GM23338 (cell line): ENCODE data around the gene BECN2. TPM values are rescaled to one million over a fixed set of nuclear protein-coding genes. Genes with fewer than 3 reads are reported as not detected.

Source experiments
- ATAC-seq: fragments of 200-7000 bp; cut with Tn5 transposase; 3 replicates; pipeline ENCODE4 v1.9.1; 2020
- DNase-seq: peaks from one replicate; pipeline ENCODE4 v3.0.0-alpha.2; 2015; ENCODE audit warnings: low spot score
- H2AFZ ChIP-seq: fragments of 200-600 bp; sonication (generic); 2 replicates; pipeline ENCODE4 v1.8.0; 2016; ENCODE audit warnings: antibody characterized with exemption, mild to moderate bottlenecking, moderate library complexity
- H3F3A ChIP-seq: fragments of 200-600 bp; sonication (generic); replicated peaks from 2 replicates; pipeline ENCODE4 v1.8.0; 2017; ENCODE audit warnings: antibody characterized with exemption, mixed run types, low read depth
- H3K27ac ChIP-seq: fragments of 200-600 bp; sonication (generic); 2 replicates; pipeline ENCODE4 v1.6.1; 2016; ENCODE audit warnings: low read depth
- H3K27me3 ChIP-seq: fragments of 200-600 bp; sonication (generic); 2 replicates; pipeline ENCODE4 v1.8.0; 2016; ENCODE audit warnings: mild to moderate bottlenecking, mixed run types, moderate library complexity; ENCODE audit not compliant: insufficient read depth
- H3K36me3 ChIP-seq: fragments of 200-600 bp; sonication (generic); 2 replicates; pipeline ENCODE4 v1.8.0; 2016; ENCODE audit warnings: mild to moderate bottlenecking; ENCODE audit not compliant: insufficient read depth
- H3K4me1 ChIP-seq: fragments of 200-600 bp; sonication (generic); 2 replicates; pipeline ENCODE4 v1.8.0; 2016; ENCODE audit warnings: mild to moderate bottlenecking, moderate library complexity; ENCODE audit not compliant: insufficient read depth
- H3K4me2 ChIP-seq: fragments of 200-600 bp; sonication (generic); 2 replicates; pipeline ENCODE4 v1.7.1; 2017; ENCODE audit warnings: mixed run types
- H3K4me3 ChIP-seq: fragments of 200-600 bp; sonication (generic); 2 replicates; pipeline ENCODE4 v1.6.1; 2016; ENCODE audit warnings: mixed run types
- H3K79me2 ChIP-seq: fragments of 200-600 bp; sonication (generic); replicated peaks from 2 replicates; pipeline ENCODE4 v1.8.0; 2017; ENCODE audit warnings: mild to moderate bottlenecking; ENCODE audit not compliant: insufficient read depth
- H3K9me2 ChIP-seq: fragments of 200-600 bp; sonication (generic); 2 replicates; pipeline ENCODE4 v1.8.0; 2017; ENCODE audit not compliant: insufficient read depth
- H4K20me1 ChIP-seq: fragments of 200-600 bp; sonication (generic); replicated peaks from 2 replicates; pipeline ENCODE4 v1.8.0; 2017; ENCODE audit warnings: mild to moderate bottlenecking; ENCODE audit not compliant: insufficient read depth
- H3K27ac Mint-ChIP-seq: 2 replicates; pipeline ENCODE4 v1.8.0; 2020; ENCODE audit warnings: inconsistent platforms, mild to moderate bottlenecking, moderate library complexity, mixed read lengths
- H3K27me3 Mint-ChIP-seq: 3 replicates; pipeline ENCODE4 v1.8.0; 2022; ENCODE audit warnings: low read depth, mild to moderate bottlenecking, moderate library complexity, mixed read lengths, inconsistent platforms; ENCODE audit not compliant: insufficient read depth, poor library complexity
- H3K36me3 Mint-ChIP-seq: 3 replicates; pipeline ENCODE4 v1.8.0; 2021; ENCODE audit warnings: low read depth, mild to moderate bottlenecking, inconsistent platforms, moderate library complexity, mixed read lengths
- H3K4me1 Mint-ChIP-seq: 3 replicates; pipeline ENCODE4 v1.8.0; 2020; ENCODE audit warnings: mild to moderate bottlenecking, inconsistent platforms, mixed read lengths
- H3K4me3 Mint-ChIP-seq: 3 replicates; pipeline ENCODE4 v1.8.0; 2021; ENCODE audit warnings: moderate library complexity, mild to moderate bottlenecking, inconsistent platforms, mixed read lengths
- H3K9me3 Mint-ChIP-seq: 3 replicates; pipeline ENCODE4 v1.8.0; 2020; ENCODE audit warnings: moderate library complexity, mild to moderate bottlenecking, inconsistent platforms, mixed read lengths
- CREB1 ChIP-seq: fragments of 250-450 bp; sonication (Bioruptor Pico); IDR thresholded peaks from 2 replicates; pipeline ENCODE4 v1.5.0; 2020; ENCODE audit warnings: low read depth, mild to moderate bottlenecking, moderate library complexity
- EZH2 ChIP-seq: fragments of 200-600 bp; sonication (generic); IDR thresholded peaks from one replicate; pipeline ENCODE4 v1.8.0; 2017; ENCODE audit warnings: antibody characterized with exemption, mild to moderate bottlenecking, low read depth; ENCODE audit not compliant: unreplicated experiment
- EZH2phosphoT487 ChIP-seq: fragments of 200-600 bp; sonication (generic); IDR thresholded peaks from one replicate; pipeline ENCODE4 v1.8.1; 2018; ENCODE audit warnings: antibody characterized with exemption; ENCODE audit not compliant: unreplicated experiment
- JUNB ChIP-seq: IDR thresholded peaks from one replicate; pipeline ENCODE4 v1.6.1; 2016; ENCODE audit warnings: antibody characterized with exemption; ENCODE audit not compliant: unreplicated experiment
- NANOG ChIP-seq: IDR thresholded peaks from 2 replicates; pipeline ENCODE4 v1.6.1; 2016; ENCODE audit warnings: antibody characterized with exemption, borderline replicate concordance
- POLR2AphosphoS5 ChIP-seq: IDR thresholded peaks from 2 replicates; pipeline ENCODE4 v1.6.1; 2016; ENCODE audit warnings: antibody characterized with exemption, low read depth
- STAT1 ChIP-seq: IDR thresholded peaks from one replicate; pipeline ENCODE4 v1.6.1; 2016; ENCODE audit warnings: antibody characterized with exemption; ENCODE audit not compliant: unreplicated experiment
- ZNF114 ChIP-seq: fragments of 250-450 bp; sonication (Bioruptor Pico); IDR thresholded peaks from 2 replicates; pipeline ENCODE4 v1.5.0; 2020; ENCODE audit warnings: mild to moderate bottlenecking, moderate library complexity
- ZNF331 ChIP-seq: fragments of 250-450 bp; sonication (Bioruptor Pico); IDR thresholded peaks from 2 replicates; pipeline ENCODE4 v1.5.0; 2020; ENCODE audit warnings: low read depth, mild to moderate bottlenecking, moderate library complexity
- polyA plus RNA-seq: library from polyadenylated mRNA; unstranded; fragments of >200 nt; fragmentation: Nextera tagmentation; extraction: Ambion mirVana; gene quantifications from 2 replicates; pipeline ENCODE4 v1.2.1, GENCODE V29; 2016
- total RNA-seq: library from RNA; depleted of rRNA; stranded (reverse); fragments of >200 nt; shearing (Covaris generic); gene quantifications from 2 replicates; pipeline ENCODE4 v1.2.3, GENCODE V29; 2014
- TF ChIP-seq, protein P1 (sequence below): IDR thresholded peaks from 2 replicates; pipeline ENCODE4 v1.6.1; 2016; ENCODE audit warnings: antibody characterized with exemption
- TF ChIP-seq, protein P2 (sequence below): fragments of 250-450 bp; sonication (Bioruptor Pico); IDR thresholded peaks from 2 replicates; pipeline ENCODE4 v1.5.0; 2020; ENCODE audit warnings: mild to moderate bottlenecking, moderate library complexity
- TF ChIP-seq, protein P3 (sequence below), 2 experiments: fragments of 200-600 bp in 1 of 2; sonication (generic) in 1 of 2; conservative IDR thresholded peaks; 2 replicates each; pipeline versions ENCODE4 v1.5.1 to v1.6.1; 2016 to 2017; ENCODE audit warnings: antibody characterized with exemption in 2 of 2, low read depth in 2 of 2, mild to moderate bottlenecking in 2 of 2, moderate library complexity in 1 of 2
- TF ChIP-seq, protein P4 (sequence below): IDR thresholded peaks from one replicate; pipeline ENCODE4 v1.6.1; 2018; ENCODE audit warnings: antibody characterized with exemption; ENCODE audit not compliant: unreplicated experiment

The BECN2 gene
- total and polyA plus RNA-seq, 2 experiments from 2014 or later, result not detected

DNA sequence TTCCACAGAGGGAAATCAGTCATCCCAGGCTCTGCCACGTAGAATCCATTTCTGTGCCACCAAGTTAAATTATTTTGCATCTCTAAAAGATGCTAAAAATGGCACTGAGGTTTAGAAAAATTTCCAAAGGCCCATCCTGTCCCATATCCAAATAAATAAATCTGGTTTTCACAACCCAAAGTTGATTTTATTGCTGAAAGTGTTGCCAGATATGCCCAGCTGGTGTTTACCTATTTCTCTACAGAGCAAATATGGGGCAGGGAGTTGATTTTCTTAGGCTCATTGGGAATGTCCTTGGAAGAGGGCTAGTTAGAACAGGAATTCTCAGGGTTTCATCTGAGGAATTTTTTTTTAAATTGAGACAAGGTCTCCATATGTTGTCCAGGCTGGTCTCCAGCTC, 22.4 kb downstream of the BECN2 start:
- Histone ChIP-seq H3K4me1 (no peaks in the 10 kb centered on the region), H3K4me3 (no peak overlapping the region), H3F3A (no peaks in the 10 kb centered on the region), H3K79me2 (no peaks in the 10 kb centered on the region), H4K20me1 (no peaks in the 10 kb centered on the region), H2AFZ (peak overlapping the region; percentile 15; the same call in 1 of the 2 replicates), H3K27me3 (no peaks in the 10 kb centered on the region), H3K9me2 (no peaks in the 10 kb centered on the region), H3K36me3 (no peaks in the 10 kb centered on the region), H3K4me2 (no peak overlapping the region), H3K27ac (no peak overlapping the region)
- Mint-ChIP-seq H3K36me3 (no peaks in the 10 kb centered on the region), H3K4me3 (no peak overlapping the region), H3K4me1 (no peaks in the 10 kb centered on the region; the same call in 2 of the 3 replicates), H3K9me3 (no peaks in the 10 kb centered on the region), H3K27ac (no peak overlapping the region), H3K27me3 (no peaks in the 10 kb centered on the region)
- TF ChIP-seq, protein P1, sequence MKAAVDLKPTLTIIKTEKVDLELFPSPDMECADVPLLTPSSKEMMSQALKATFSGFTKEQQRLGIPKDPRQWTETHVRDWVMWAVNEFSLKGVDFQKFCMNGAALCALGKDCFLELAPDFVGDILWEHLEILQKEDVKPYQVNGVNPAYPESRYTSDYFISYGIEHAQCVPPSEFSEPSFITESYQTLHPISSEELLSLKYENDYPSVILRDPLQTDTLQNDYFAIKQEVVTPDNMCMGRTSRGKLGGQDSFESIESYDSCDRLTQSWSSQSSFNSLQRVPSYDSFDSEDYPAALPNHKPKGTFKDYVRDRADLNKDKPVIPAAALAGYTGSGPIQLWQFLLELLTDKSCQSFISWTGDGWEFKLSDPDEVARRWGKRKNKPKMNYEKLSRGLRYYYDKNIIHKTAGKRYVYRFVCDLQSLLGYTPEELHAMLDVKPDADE, result no peak
- TF ChIP-seq EZH2phosphoT487 (no peak), ZNF331 (CRISPR knock-in tag) (no peak), NANOG (no peak), ZNF114 (no peak), STAT1 (no peak), CREB1 (no peak), POLR2AphosphoS5 (no peak), EZH2 (no peak), JUNB (no peak)
- TF ChIP-seq, protein P2, sequence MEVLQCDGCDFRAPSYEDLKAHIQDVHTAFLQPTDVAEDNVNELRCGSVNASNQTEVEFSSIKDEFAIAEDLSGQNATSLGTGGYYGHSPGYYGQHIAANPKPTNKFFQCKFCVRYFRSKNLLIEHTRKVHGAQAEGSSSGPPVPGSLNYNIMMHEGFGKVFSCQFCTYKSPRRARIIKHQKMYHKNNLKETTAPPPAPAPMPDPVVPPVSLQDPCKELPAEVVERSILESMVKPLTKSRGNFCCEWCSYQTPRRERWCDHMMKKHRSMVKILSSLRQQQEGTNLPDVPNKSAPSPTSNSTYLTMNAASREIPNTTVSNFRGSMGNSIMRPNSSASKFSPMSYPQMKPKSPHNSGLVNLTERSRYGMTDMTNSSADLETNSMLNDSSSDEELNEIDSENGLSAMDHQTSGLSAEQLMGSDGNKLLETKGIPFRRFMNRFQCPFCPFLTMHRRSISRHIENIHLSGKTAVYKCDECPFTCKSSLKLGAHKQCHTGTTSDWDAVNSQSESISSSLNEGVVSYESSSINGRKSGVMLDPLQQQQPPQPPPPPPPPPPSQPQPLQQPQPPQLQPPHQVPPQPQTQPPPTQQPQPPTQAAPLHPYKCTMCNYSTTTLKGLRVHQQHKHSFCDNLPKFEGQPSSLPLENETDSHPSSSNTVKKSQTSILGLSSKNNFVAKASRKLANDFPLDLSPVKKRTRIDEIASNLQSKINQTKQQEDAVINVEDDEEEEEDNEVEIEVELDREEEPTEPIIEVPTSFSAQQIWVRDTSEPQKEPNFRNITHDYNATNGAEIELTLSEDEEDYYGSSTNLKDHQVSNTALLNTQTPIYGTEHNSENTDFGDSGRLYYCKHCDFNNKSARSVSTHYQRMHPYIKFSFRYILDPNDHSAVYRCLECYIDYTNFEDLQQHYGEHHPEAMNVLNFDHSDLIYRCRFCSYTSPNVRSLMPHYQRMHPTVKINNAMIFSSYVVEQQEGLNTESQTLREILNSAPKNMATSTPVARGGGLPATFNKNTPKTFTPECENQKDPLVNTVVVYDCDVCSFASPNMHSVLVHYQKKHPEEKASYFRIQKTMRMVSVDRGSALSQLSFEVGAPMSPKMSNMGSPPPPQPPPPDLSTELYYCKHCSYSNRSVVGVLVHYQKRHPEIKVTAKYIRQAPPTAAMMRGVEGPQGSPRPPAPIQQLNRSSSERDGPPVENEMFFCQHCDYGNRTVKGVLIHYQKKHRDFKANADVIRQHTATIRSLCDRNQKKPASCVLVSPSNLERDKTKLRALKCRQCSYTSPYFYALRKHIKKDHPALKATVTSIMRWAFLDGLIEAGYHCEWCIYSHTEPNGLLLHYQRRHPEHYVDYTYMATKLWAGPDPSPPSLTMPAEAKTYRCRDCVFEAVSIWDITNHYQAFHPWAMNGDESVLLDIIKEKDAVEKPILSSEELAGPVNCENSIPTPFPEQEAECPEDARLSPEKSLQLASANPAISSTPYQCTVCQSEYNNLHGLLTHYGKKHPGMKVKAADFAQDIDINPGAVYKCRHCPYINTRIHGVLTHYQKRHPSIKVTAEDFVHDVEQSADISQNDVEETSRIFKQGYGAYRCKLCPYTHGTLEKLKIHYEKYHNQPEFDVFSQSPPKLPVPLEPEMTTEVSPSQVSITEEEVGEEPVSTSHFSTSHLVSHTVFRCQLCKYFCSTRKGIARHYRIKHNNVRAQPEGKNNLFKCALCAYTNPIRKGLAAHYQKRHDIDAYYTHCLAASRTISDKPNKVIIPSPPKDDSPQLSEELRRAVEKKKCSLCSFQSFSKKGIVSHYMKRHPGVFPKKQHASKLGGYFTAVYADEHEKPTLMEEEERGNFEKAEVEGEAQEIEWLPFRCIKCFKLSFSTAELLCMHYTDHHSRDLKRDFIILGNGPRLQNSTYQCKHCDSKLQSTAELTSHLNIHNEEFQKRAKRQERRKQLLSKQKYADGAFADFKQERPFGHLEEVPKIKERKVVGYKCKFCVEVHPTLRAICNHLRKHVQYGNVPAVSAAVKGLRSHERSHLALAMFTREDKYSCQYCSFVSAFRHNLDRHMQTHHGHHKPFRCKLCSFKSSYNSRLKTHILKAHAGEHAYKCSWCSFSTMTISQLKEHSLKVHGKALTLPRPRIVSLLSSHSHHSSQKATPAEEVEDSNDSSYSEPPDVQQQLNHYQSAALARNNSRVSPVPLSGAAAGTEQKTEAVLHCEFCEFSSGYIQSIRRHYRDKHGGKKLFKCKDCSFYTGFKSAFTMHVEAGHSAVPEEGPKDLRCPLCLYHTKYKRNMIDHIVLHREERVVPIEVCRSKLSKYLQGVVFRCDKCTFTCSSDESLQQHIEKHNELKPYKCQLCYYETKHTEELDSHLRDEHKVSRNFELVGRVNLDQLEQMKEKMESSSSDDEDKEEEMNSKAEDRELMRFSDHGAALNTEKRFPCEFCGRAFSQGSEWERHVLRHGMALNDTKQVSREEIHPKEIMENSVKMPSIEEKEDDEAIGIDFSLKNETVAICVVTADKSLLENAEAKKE (CRISPR knock-in tag), result no peak
- TF ChIP-seq, protein P3, sequence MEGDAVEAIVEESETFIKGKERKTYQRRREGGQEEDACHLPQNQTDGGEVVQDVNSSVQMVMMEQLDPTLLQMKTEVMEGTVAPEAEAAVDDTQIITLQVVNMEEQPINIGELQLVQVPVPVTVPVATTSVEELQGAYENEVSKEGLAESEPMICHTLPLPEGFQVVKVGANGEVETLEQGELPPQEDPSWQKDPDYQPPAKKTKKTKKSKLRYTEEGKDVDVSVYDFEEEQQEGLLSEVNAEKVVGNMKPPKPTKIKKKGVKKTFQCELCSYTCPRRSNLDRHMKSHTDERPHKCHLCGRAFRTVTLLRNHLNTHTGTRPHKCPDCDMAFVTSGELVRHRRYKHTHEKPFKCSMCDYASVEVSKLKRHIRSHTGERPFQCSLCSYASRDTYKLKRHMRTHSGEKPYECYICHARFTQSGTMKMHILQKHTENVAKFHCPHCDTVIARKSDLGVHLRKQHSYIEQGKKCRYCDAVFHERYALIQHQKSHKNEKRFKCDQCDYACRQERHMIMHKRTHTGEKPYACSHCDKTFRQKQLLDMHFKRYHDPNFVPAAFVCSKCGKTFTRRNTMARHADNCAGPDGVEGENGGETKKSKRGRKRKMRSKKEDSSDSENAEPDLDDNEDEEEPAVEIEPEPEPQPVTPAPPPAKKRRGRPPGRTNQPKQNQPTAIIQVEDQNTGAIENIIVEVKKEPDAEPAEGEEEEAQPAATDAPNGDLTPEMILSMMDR (conservative IDR thresholded peaks at IDR 0.05; ENCODE audit: low read depth in 2 of 2), result no peak
- TF ChIP-seq, protein P4, sequence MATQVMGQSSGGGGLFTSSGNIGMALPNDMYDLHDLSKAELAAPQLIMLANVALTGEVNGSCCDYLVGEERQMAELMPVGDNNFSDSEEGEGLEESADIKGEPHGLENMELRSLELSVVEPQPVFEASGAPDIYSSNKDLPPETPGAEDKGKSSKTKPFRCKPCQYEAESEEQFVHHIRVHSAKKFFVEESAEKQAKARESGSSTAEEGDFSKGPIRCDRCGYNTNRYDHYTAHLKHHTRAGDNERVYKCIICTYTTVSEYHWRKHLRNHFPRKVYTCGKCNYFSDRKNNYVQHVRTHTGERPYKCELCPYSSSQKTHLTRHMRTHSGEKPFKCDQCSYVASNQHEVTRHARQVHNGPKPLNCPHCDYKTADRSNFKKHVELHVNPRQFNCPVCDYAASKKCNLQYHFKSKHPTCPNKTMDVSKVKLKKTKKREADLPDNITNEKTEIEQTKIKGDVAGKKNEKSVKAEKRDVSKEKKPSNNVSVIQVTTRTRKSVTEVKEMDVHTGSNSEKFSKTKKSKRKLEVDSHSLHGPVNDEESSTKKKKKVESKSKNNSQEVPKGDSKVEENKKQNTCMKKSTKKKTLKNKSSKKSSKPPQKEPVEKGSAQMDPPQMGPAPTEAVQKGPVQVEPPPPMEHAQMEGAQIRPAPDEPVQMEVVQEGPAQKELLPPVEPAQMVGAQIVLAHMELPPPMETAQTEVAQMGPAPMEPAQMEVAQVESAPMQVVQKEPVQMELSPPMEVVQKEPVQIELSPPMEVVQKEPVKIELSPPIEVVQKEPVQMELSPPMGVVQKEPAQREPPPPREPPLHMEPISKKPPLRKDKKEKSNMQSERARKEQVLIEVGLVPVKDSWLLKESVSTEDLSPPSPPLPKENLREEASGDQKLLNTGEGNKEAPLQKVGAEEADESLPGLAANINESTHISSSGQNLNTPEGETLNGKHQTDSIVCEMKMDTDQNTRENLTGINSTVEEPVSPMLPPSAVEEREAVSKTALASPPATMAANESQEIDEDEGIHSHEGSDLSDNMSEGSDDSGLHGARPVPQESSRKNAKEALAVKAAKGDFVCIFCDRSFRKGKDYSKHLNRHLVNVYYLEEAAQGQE, result no peak
- DNase-seq (no peak), ATAC-seq (no peak)
